Ishikawa (cell line): ENCODE data around the gene GPR87.

ENCODE experiments used
- CEBPB ChIP-seq: IDR thresholded peaks from 2 replicates; pipeline ENCODE4 v1.6.1; 2012
- EGR1 ChIP-seq: IDR thresholded peaks from 2 replicates; pipeline ENCODE4 v1.6.1; 2012
- EP300 ChIP-seq: IDR thresholded peaks from 2 replicates; pipeline ENCODE4 v1.6.1; 2012; ENCODE audit warnings: borderline replicate concordance
- NFIC ChIP-seq: IDR thresholded peaks from 2 replicates; pipeline ENCODE4 v1.6.1; 2012
- RAD21 ChIP-seq: IDR thresholded peaks from 2 replicates; pipeline ENCODE4 v1.6.1; 2012; ENCODE audit warnings: low read depth
- TF ChIP-seq, protein P1 (sequence below): IDR thresholded peaks from 2 replicates; pipeline ENCODE4 v1.6.1; 2012

- TF ChIP-seq EP300 (no peak), CEBPB (no peak), EGR1 (no peak), NFIC (no peak), RAD21 (no peak)
- TF ChIP-seq, protein P1, sequence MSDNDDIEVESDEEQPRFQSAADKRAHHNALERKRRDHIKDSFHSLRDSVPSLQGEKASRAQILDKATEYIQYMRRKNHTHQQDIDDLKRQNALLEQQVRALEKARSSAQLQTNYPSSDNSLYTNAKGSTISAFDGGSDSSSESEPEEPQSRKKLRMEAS: no peak
Observed at GRCh38 chr3:151312972-151313371, 3.6 kb downstream of the GPR87 start.
